Ovary (tissue), 3 donors: ENCODE data around the gene TECPR2.

Source experiments
- EP300 ChIP-seq: sonication (generic); formaldehyde crosslinking; IDR thresholded peaks from one replicate; pipeline ENCODE4 v1.6.1; 2017; ENCODE audit warnings: antibody characterized with exemption
- POLR2A ChIP-seq: fragments of 450-650 bp; IDR thresholded peaks from one replicate; pipeline ENCODE4 v1.6.1; 2017; ENCODE audit warnings: antibody characterized with exemption, mild to moderate bottlenecking, moderate library complexity
- TF ChIP-seq, protein P1 (sequence below), 3 donors: fragments of 450-650 bp in 2 of 3; fragments of 200-600 bp in 1 of 3; IDR thresholded peaks; one replicate each; pipeline versions ENCODE4 v1.5.1 to v1.8.0; 2016 to 2022; ENCODE audit warnings: antibody characterized with exemption in 3 of 3, mild to moderate bottlenecking in 1 of 3
- donor health status: DM: no; HTN: no; CAD: no.

DNA sequence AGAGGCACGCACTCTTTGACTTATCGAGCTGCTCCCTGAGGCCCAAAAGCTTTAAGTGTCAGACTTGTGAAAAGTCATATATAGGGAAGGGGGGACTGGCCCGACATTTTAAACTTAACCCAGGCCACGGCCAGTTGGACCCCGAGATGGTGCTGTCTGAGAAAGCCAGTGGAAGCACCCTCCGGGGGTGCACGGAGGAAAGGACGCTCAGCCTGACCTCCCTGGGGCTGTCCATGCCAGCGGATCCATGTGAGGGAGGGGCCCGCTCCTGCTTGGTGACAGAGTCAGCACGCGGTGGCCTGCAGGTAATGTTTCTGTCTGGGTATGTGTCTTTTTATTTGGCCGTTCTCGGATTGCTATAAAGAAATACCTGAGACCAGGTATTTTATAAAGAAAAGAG is 36.2 kb upstream of the TECPR2 start:
- TF ChIP-seq, protein P1, sequence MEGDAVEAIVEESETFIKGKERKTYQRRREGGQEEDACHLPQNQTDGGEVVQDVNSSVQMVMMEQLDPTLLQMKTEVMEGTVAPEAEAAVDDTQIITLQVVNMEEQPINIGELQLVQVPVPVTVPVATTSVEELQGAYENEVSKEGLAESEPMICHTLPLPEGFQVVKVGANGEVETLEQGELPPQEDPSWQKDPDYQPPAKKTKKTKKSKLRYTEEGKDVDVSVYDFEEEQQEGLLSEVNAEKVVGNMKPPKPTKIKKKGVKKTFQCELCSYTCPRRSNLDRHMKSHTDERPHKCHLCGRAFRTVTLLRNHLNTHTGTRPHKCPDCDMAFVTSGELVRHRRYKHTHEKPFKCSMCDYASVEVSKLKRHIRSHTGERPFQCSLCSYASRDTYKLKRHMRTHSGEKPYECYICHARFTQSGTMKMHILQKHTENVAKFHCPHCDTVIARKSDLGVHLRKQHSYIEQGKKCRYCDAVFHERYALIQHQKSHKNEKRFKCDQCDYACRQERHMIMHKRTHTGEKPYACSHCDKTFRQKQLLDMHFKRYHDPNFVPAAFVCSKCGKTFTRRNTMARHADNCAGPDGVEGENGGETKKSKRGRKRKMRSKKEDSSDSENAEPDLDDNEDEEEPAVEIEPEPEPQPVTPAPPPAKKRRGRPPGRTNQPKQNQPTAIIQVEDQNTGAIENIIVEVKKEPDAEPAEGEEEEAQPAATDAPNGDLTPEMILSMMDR (IDR thresholded peaks at IDR 0.05) = no peak
- TF ChIP-seq POLR2A = no peak
- no peak for TF ChIP-seq EP300
